ENCODE measurements around the gene METTL15.
"Not testable (repeated sequence)": the region's sequence is repeated elsewhere in the genome, so short reads cannot be mapped to it uniquely, and the experiment has no call there.

The METTL15 gene

DNA sequence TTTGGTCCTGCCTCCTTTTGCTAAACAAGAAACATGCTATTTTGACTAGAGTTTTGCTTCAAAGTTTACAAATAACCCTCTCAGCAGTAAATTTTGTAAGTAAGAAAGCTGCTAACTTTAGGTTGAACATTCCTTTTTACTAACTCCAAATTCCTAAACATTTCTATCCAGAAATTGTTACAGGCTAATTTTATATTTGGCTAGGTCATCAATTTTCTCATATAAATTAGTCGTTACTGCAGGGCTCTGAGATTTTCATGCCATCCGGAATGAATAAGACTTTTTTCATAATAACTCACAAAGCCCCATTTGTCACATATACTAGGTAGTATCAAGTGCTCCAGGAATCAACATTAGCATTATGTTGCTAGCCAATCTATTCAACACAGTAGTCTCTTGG lies 143.1 kb downstream of the METTL15 start:
- no peaks in the 10 kb centered on the region for H3K36me3 ChIP-seq (ENCODE audit: insufficient read depth, low read length)
- H3K9ac ChIP-seq (ENCODE audit: low read length) = no peak overlapping the region

DNA sequence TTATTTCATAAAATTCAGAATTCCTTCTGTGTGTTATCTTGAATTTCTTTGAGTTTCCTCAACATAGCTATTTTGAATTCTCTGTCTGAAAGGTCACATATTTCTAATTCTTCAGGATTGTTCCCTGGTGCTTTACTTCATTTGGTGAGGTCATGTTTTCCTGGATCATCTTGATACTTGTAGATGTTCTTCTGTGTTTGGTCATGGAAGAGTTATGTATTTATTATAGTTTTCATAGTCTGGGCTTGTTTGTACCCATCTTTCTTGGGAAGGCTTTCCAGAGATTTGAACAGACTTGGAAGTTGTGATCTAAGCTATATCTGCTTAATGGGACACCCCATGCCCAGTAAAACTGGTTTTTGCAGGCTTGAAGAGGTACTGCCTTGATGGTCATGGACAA lies 149.6 kb downstream of the METTL15 start:
- Histone ChIP-seq H3K27ac (ENCODE audit: low read depth, low read length) (no peak overlapping the region), H3K4me1 (ENCODE audit: insufficient read depth, low read length) (no peaks in the 10 kb centered on the region), H3K9me3 (ENCODE audit: low read length) (peaks cover 3% of the 10 kb centered on the region), H3K27me3 (ENCODE audit: control insufficient read depth in 1 of 2, insufficient read depth in 2 of 2, low read length in 2 of 2) (no peaks in the 10 kb centered on the region), H3K4me3 (ENCODE audit: low read depth in 1 of 2, low read length in 2 of 2) (no peak overlapping the region), H3K36me3 (ENCODE audit: insufficient read depth, low read length) (no peaks in the 10 kb centered on the region), H3K9ac (ENCODE audit: low read length) (no peak overlapping the region)

More for the DNA sequence above, 143.1 kb downstream of the METTL15 start:
- H3K27ac ChIP-seq (ENCODE audit: low read depth, low read length) = no peak overlapping the region
- no peak overlapping the region for H3K4me3 ChIP-seq (ENCODE audit: low read depth in 1 of 2, low read length in 2 of 2)
- no peaks in the 10 kb centered on the region for H3K9me3 ChIP-seq (ENCODE audit: low read length)
- no peaks in the 10 kb centered on the region for H3K27me3 ChIP-seq (ENCODE audit: control insufficient read depth in 1 of 2, insufficient read depth in 2 of 2, low read length in 2 of 2)
- no peaks in the 10 kb centered on the region for H3K4me1 ChIP-seq (ENCODE audit: insufficient read depth, low read length)

DNA sequence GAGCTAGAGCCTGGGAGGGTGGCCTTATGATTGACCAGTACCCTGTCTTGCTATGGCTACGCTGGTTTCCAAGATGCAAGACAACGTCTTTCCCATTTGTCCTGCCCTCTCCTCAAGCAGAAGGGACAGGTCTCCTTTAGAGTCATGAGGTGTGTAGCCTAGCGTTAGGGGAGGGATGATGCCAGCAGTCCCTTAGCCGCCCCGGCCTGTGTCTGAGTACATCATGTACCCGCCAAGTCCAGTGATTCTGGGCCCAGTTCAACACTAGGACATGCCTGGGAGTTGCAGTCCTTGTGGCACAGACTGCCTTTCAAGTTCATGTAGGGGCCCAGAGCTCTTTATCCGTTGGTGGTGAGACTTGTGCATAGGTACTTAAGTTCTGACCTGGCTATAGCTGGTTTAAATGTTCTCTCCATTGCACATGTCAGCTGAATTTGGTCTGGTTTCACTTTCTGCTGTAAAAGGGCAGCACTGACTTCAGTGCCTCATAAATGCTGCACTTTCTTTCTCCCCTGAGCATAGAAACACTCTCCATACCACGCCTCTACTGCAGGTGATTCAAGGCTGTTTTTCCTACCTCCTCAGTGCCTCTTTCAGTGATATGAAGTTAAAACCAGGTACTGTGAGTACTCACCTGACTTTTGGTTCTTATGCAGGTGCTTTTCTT lies 151.1 kb downstream of the METTL15 start:
- no peaks in the 10 kb centered on the region for H3K27me3 ChIP-seq (ENCODE audit: control insufficient read depth in 1 of 2, insufficient read depth in 2 of 2, low read length in 2 of 2)
- no peaks in the 10 kb centered on the region for H3K4me1 ChIP-seq (ENCODE audit: insufficient read depth, low read length)
- H3K9me3 ChIP-seq (ENCODE audit: low read length) = peaks cover 3% of the 10 kb centered on the region
- no peaks in the 10 kb centered on the region for H3K36me3 ChIP-seq (ENCODE audit: insufficient read depth, low read length)
- H3K27ac ChIP-seq (ENCODE audit: low read depth, low read length) = no peak overlapping the region
- H3K4me3 ChIP-seq (ENCODE audit: low read depth in 1 of 2, low read length in 2 of 2) = no peak overlapping the region
- no peak overlapping the region for H3K9ac ChIP-seq (ENCODE audit: low read length)

DNA sequence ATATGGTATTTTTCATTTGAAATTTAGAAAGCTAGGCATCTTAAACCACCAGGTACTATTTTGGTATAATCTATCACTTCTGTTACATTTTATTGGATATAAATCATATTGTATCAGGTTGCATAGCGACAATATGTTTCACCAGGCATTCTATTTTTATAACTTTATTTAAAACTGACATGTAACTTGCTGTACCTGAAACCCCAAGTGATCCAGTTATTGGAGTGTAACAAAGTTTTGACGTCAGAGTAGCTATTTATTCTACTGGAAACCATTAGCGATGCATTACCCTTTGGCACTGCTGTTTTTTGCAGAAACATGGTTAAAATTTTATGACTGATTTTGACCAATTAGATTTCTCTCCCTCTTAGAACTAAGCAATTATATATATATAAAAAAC lies 160.7 kb downstream of the METTL15 start:
- H3K4me3 ChIP-seq (ENCODE audit: low read depth in 1 of 2, low read length in 2 of 2) = no peak overlapping the region
- H3K27me3 ChIP-seq (ENCODE audit: control insufficient read depth in 1 of 2, insufficient read depth in 2 of 2, low read length in 2 of 2) = no peaks in the 10 kb centered on the region
- H3K27ac ChIP-seq (ENCODE audit: low read depth, low read length) = no peak overlapping the region
- no peaks in the 10 kb centered on the region for H3K4me1 ChIP-seq (ENCODE audit: insufficient read depth, low read length)
- no peak overlapping the region for H3K9ac ChIP-seq (ENCODE audit: low read length)
- no peaks in the 10 kb centered on the region for H3K9me3 ChIP-seq (ENCODE audit: low read length)
- H3K36me3 ChIP-seq (ENCODE audit: insufficient read depth, low read length) = no peaks in the 10 kb centered on the region

DNA sequence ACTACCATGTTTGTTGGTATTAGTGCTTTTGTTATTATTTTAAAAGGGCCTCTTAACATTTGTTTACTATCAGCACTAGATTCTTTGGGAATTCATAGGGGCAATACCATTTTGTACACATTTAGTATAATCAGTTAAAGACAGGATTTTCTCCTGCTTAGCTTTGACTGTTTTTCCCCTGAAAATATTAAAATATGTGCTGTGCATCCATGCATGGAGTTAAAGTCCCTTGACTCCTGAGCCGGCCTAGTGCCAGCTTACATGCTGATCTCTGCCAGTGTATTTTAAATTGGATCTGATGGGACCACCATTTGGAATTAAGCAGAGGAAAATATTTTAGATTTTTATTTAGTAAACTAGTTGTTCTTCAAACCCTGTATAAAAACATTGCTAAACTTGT lies 161.4 kb downstream of the METTL15 start:
- no peak overlapping the region for H3K27ac ChIP-seq (ENCODE audit: low read depth, low read length)
- H3K4me1 ChIP-seq (ENCODE audit: insufficient read depth, low read length) = no peaks in the 10 kb centered on the region
- no peak overlapping the region for H3K4me3 ChIP-seq (ENCODE audit: low read depth in 1 of 2, low read length in 2 of 2)
- no peak overlapping the region for H3K9ac ChIP-seq (ENCODE audit: low read length)
- no peaks in the 10 kb centered on the region for H3K27me3 ChIP-seq (ENCODE audit: control insufficient read depth in 1 of 2, insufficient read depth in 2 of 2, low read length in 2 of 2)
- H3K9me3 ChIP-seq (ENCODE audit: low read length) = no peaks in the 10 kb centered on the region
- H3K36me3 ChIP-seq (ENCODE audit: insufficient read depth, low read length) = no peaks in the 10 kb centered on the region

- not testable (repeated sequence) for H3K27ac ChIP-seq (ENCODE audit: low read depth, low read length); H3K4me1 ChIP-seq (ENCODE audit: insufficient read depth, low read length); H3K27me3 ChIP-seq (ENCODE audit: control insufficient read depth in 1 of 2, insufficient read depth in 2 of 2, low read length in 2 of 2); H3K36me3 ChIP-seq (ENCODE audit: insufficient read depth, low read length); H3K4me3 ChIP-seq (ENCODE audit: low read depth in 1 of 2, low read length in 2 of 2); H3K9me3 ChIP-seq (ENCODE audit: low read length); H3K9ac ChIP-seq (ENCODE audit: low read length)
Measured at GRCh38 chr11:28272247-28272646, 164.1 kb downstream of the METTL15 start.

DNA sequence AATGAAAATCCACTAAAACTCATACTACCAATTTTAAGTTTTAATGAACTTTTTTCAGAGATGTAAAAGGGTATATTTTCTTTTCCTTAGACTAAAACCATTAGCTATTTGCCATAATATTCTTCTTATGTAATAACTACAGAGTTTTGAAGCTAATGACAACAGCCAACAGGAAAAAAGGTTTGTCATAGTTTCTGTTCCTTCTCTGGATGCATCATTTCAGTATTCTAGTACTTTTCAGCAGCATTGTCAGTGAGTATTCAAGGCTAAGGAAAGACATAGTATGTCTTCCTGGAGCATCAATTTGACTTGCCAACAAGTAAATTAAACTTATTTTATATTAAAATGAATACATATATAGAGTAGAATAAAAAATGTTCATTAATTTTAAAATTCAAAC lies 166.0 kb downstream of the METTL15 start:
- H3K9me3 ChIP-seq (ENCODE audit: low read length) = no peaks in the 10 kb centered on the region
- H3K9ac ChIP-seq (ENCODE audit: low read length) = no peak overlapping the region
- H3K4me3 ChIP-seq (ENCODE audit: low read depth in 1 of 2, low read length in 2 of 2) = no peak overlapping the region
- H3K27me3 ChIP-seq (ENCODE audit: control insufficient read depth in 1 of 2, insufficient read depth in 2 of 2, low read length in 2 of 2) = no peaks in the 10 kb centered on the region
- H3K36me3 ChIP-seq (ENCODE audit: insufficient read depth, low read length) = no peaks in the 10 kb centered on the region
- H3K4me1 ChIP-seq (ENCODE audit: insufficient read depth, low read length) = no peaks in the 10 kb centered on the region
- H3K27ac ChIP-seq (ENCODE audit: low read depth, low read length) = no peak overlapping the region

DNA sequence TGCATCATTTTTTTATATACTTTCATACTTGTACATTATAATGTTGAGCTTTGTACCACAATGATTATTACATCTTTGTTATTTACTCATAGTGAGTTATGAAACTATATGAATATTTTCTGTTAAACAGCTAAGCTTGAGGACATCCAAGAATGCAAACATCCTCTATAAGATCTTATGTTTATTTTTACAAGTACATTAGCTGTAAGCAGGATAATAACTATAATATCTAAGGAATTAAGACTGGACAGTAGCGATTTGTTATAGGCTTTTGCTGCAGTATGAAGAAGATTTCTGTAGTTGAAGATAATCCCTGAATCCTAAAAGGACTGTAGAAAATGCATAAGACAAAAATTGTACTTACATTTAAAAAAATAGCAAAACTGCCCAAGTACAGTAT lies 176.0 kb downstream of the METTL15 start:
- H3K27ac ChIP-seq (ENCODE audit: low read depth, low read length) = no peak overlapping the region
- no peak overlapping the region for H3K4me3 ChIP-seq (ENCODE audit: low read depth in 1 of 2, low read length in 2 of 2)
- no peaks in the 10 kb centered on the region for H3K27me3 ChIP-seq (ENCODE audit: control insufficient read depth in 1 of 2, insufficient read depth in 2 of 2, low read length in 2 of 2)
- no peaks in the 10 kb centered on the region for H3K4me1 ChIP-seq (ENCODE audit: insufficient read depth, low read length)
- no peaks in the 10 kb centered on the region for H3K36me3 ChIP-seq (ENCODE audit: insufficient read depth, low read length)
- no peak overlapping the region for H3K9ac ChIP-seq (ENCODE audit: low read length)
- no peaks in the 10 kb centered on the region for H3K9me3 ChIP-seq (ENCODE audit: low read length)

- H3K27ac ChIP-seq (ENCODE audit: low read depth, low read length) = no peak overlapping the region
- H3K27me3 ChIP-seq (ENCODE audit: control insufficient read depth in 1 of 2, insufficient read depth in 2 of 2, low read length in 2 of 2) = no peaks in the 10 kb centered on the region
- no peaks in the 10 kb centered on the region for H3K4me1 ChIP-seq (ENCODE audit: insufficient read depth, low read length)
- H3K36me3 ChIP-seq (ENCODE audit: insufficient read depth, low read length) = no peaks in the 10 kb centered on the region
- H3K9ac ChIP-seq (ENCODE audit: low read length) = no peak overlapping the region
- H3K4me3 ChIP-seq (ENCODE audit: low read depth in 1 of 2, low read length in 2 of 2) = no peak overlapping the region
- H3K9me3 ChIP-seq (ENCODE audit: low read length) = no peaks in the 10 kb centered on the region
Measured at GRCh38 chr11:28289444-28289843, 181.3 kb downstream of the METTL15 start.

DNA sequence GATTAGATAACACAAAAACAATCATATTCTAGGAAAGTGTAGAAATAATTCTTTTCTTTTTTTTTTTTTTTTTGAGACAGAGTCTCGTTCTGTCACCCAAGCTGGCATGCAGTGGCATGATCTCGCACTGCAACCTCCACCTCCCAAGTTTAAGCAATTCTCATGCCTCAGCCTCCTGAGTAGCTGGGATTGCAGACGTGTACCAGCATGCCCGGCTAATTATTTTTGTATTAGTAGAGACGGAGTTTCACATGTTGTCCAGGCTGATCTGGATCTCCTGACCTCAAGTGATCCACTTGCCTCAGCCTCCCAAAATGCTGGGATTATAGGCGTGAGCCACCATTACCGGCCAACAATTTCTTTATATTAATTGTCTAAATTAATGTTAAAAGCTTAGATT lies 182.8 kb downstream of the METTL15 start:
- H3K27me3 ChIP-seq (ENCODE audit: control insufficient read depth in 1 of 2, insufficient read depth in 2 of 2, low read length in 2 of 2); H3K9me3 ChIP-seq (ENCODE audit: low read length); H3K27ac ChIP-seq (ENCODE audit: low read depth, low read length); H3K4me3 ChIP-seq (ENCODE audit: low read depth in 1 of 2, low read length in 2 of 2); H3K9ac ChIP-seq (ENCODE audit: low read length); H3K4me1 ChIP-seq (ENCODE audit: insufficient read depth, low read length); H3K36me3 ChIP-seq (ENCODE audit: insufficient read depth, low read length): not testable (repeated sequence)

GRCh38 chr11:28296426-28296825 lies 188.2 kb downstream of the METTL15 start:
- H3K36me3 ChIP-seq (ENCODE audit: insufficient read depth, low read length) = no peaks in the 10 kb centered on the region
- H3K27ac ChIP-seq (ENCODE audit: low read depth, low read length) = no peak overlapping the region
- no peak overlapping the region for H3K9ac ChIP-seq (ENCODE audit: low read length)
- no peaks in the 10 kb centered on the region for H3K4me1 ChIP-seq (ENCODE audit: insufficient read depth, low read length)
- H3K27me3 ChIP-seq (ENCODE audit: control insufficient read depth in 1 of 2, insufficient read depth in 2 of 2, low read length in 2 of 2) = no peaks in the 10 kb centered on the region
- no peak overlapping the region for H3K4me3 ChIP-seq (ENCODE audit: low read depth in 1 of 2, low read length in 2 of 2)
- no peaks in the 10 kb centered on the region for H3K9me3 ChIP-seq (ENCODE audit: low read length)

- Histone ChIP-seq H3K4me1 (ENCODE audit: insufficient read depth, low read length) (no peaks in the 10 kb centered on the region), H3K36me3 (ENCODE audit: insufficient read depth, low read length) (no peaks in the 10 kb centered on the region), H3K9me3 (ENCODE audit: low read length) (no peaks in the 10 kb centered on the region), H3K4me3 (ENCODE audit: low read depth in 1 of 2, low read length in 2 of 2) (no peak overlapping the region), H3K9ac (ENCODE audit: low read length) (no peak overlapping the region), H3K27me3 (ENCODE audit: control insufficient read depth in 1 of 2, insufficient read depth in 2 of 2, low read length in 2 of 2) (no peaks in the 10 kb centered on the region), H3K27ac (ENCODE audit: low read depth, low read length) (no peak overlapping the region)
Measured at GRCh38 chr11:28298209-28298608, 190.0 kb downstream of the METTL15 start.
